Activated CD4-positive, alpha-beta T cell treated with anti-CD3 and anti-CD28 coated beads for 36 hours (primary cell): Measurements from ENCODE around the gene OR1A1. TPM values are rescaled to one million over a fixed set of nuclear protein-coding genes. Genes with fewer than 3 reads are reported as not detected.
"Not testable (repeated sequence)": the region's sequence is repeated elsewhere in the genome, so short reads cannot be mapped to it uniquely, and the experiment has no call there.

Experiments used
- ATAC-seq: fragments of 200-7000 bp; cut with Tn5 transposase; one replicate; pipeline ENCODE4 v1.10.0; 2021; ENCODE audit warnings: mild to moderate bottlenecking, moderate library complexity
- CTCF ChIA-PET: fragments of 350-600 bp; sonication (Branson Sonifier 250); formaldehyde crosslinking; loops from one replicate; lab custom pipeline; 2021; ENCODE audit warnings: antibody characterized with exemption; lab: Charles Lee
- POLR2A ChIA-PET: fragments of 350-600 bp; sonication (Branson Sonifier 250); formaldehyde crosslinking; loops from one replicate; lab custom pipeline; 2021; ENCODE audit warnings: antibody characterized with exemption, inconsistent platforms; lab: Charles Lee
- DNase-seq: peaks from one replicate; pipeline ENCODE4 v3.0.0-alpha.2; 2020
- H3K27ac Mint-ChIP-seq: one replicate; pipeline ENCODE4 v1.8.0; 2021; ENCODE audit warnings: mixed read lengths
- H3K27me3 Mint-ChIP-seq: one replicate; pipeline ENCODE4 v1.8.0; 2021; ENCODE audit warnings: mixed read lengths
- H3K36me3 Mint-ChIP-seq: one replicate; pipeline ENCODE4 v1.8.0; 2021; ENCODE audit warnings: low read depth, mixed read lengths
- H3K4me1 Mint-ChIP-seq: one replicate; pipeline ENCODE4 v1.8.0; 2021; ENCODE audit warnings: mixed read lengths
- H3K4me3 Mint-ChIP-seq: one replicate; pipeline ENCODE4 v1.8.0; 2021; ENCODE audit warnings: mild to moderate bottlenecking, moderate library complexity, mixed read lengths
- H3K9me3 Mint-ChIP-seq: one replicate; pipeline ENCODE4 v1.8.0; 2021; ENCODE audit warnings: low read depth, mixed read lengths
- intact Hi-C, 2 experiments: fragments of 100-400 bp; cut with DNase I in 1 of 2; cut with micrococcal nuclease in 1 of 2; formaldehyde crosslinking; loops; one replicate each; pipeline versions ENCODE4 v1.14.2 to v1.15.1; 2022 to 2024; cut with DNase I, micrococcal nuclease
- total RNA-seq, 2 experiments: library from RNA; stranded (reverse); gene quantifications; one replicate each; pipeline ENCODE4 v1.2.3, GENCODE V29; 2021

OR1A1 gene
- total RNA-seq, 2 experiments from 2014 or later = not detected

DNA sequence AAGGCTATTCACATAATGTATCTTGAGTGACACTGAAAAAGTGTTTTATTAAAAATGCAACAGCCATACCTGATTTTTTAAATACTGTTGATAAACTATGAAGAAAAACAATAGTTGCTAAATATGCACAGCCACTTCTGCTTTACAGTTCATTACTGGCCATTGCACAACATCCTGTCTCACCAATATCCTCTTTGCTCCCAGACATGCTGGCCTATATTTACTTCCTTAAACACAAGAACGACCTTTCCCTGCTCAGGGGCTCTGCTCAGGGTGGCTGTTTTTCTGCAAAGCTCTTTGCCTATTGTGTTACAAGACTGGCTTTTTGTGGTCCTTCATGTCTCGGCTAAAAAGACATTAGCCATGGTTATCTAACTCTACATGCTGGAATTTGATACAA lies 31.2 kb downstream of the OR1A1 start:
- POLR2A ChIA-PET, H3K27ac Mint-ChIP-seq, CTCF ChIA-PET, DNase-seq, ATAC-seq, H3K27me3 Mint-ChIP-seq, H3K36me3 Mint-ChIP-seq, H3K9me3 Mint-ChIP-seq, intact Hi-C loops, H3K4me3 Mint-ChIP-seq, H3K4me1 Mint-ChIP-seq: not testable (repeated sequence)

GRCh38 chr17:3241044-3241443 lies 33.6 kb downstream of the OR1A1 start:
- POLR2A ChIA-PET, H3K4me1 Mint-ChIP-seq, H3K9me3 Mint-ChIP-seq, ATAC-seq, H3K27me3 Mint-ChIP-seq, DNase-seq, H3K4me3 Mint-ChIP-seq, H3K36me3 Mint-ChIP-seq, CTCF ChIA-PET, H3K27ac Mint-ChIP-seq, intact Hi-C loops: not testable (repeated sequence)

DNA sequence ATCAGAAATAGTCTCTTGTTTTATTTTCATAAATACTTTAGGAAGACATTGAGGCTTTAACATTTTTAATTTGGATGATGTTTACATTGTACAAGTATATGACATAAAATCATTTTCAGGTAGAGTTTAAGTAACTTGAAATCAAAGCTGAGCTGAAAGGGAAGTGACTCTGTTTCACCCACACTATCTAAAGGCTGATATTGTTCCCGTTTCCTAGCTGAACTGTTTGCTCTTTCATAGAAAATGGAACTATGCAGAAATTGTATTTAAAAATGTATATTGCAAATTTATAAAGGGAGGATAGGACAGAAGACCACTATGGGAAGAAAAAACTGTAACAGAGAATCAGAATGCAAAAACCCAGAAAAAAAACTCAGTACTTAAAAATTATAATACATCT lies 37.4 kb downstream of the OR1A1 start:
- POLR2A ChIA-PET, H3K36me3 Mint-ChIP-seq, H3K27ac Mint-ChIP-seq, H3K27me3 Mint-ChIP-seq, CTCF ChIA-PET, DNase-seq, H3K4me1 Mint-ChIP-seq, H3K9me3 Mint-ChIP-seq, intact Hi-C loops, ATAC-seq, H3K4me3 Mint-ChIP-seq: not testable (repeated sequence)

GRCh38 chr17:3249013-3249412 lies 41.5 kb downstream of the OR1A1 start:
- ATAC-seq, H3K4me3 Mint-ChIP-seq, H3K36me3 Mint-ChIP-seq, CTCF ChIA-PET, H3K27ac Mint-ChIP-seq, DNase-seq, H3K27me3 Mint-ChIP-seq, POLR2A ChIA-PET, intact Hi-C loops, H3K9me3 Mint-ChIP-seq, H3K4me1 Mint-ChIP-seq: not testable (repeated sequence)

GRCh38 chr17:3256575-3256974 lies 49.1 kb downstream of the OR1A1 start:
- Mint-ChIP-seq H3K27me3 (peaks cover 3% of the 10 kb centered on the region), H3K27ac (no peak overlapping the region), H3K9me3 (peaks cover 2% of the 10 kb centered on the region), H3K36me3 (no peaks in the 10 kb centered on the region), H3K4me3 (no peak overlapping the region), H3K4me1 (no peaks in the 10 kb centered on the region)
- intact Hi-C loops = no loop called here
- no peak for ATAC-seq
- no peak for DNase-seq
- ChIA-PET CTCF (interaction anchor here (0.7 kb wide), 1 partner anchor 339 kb away, joined by 3 read pairs; no protein-coding TSS in a partner anchor), POLR2A (no interaction called here)

DNA sequence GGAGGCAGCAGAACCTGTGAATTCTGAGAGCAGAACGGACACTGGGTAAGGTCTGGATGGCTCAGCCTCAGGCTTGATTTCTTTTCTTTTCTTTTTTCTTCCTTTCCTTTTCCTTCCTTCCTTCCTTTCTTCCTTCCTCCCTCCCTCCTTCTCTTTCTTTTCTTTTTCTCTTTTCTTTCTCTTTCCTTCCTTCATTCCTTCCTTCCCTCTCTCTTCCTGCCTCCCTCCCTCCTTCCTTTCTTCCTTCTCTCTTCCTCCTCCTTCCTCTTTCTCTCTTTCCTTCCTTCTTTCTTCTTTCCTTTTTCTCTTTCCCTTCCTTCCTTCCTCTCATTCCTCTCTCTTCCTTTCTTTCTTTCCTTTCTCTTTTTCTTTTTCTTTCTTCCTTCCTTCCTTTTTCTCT lies 52.7 kb downstream of the OR1A1 start:
- no peak for DNase-seq
- Mint-ChIP-seq H3K36me3 (no peaks in the 10 kb centered on the region), H3K4me3 (no peak overlapping the region), H3K27me3 (peaks cover 3% of the 10 kb centered on the region), H3K4me1 (no peaks in the 10 kb centered on the region), H3K27ac (no peak overlapping the region), H3K9me3 (no peaks in the 10 kb centered on the region)
- POLR2A ChIA-PET = no interaction called here
- CTCF ChIA-PET = no interaction called here
- ATAC-seq = no peak
- intact Hi-C loops = no loop called here

- intact Hi-C loops = no loop called here
- Mint-ChIP-seq H3K27me3 (peaks cover 3% of the 10 kb centered on the region), H3K36me3 (no peaks in the 10 kb centered on the region), H3K9me3 (no peaks in the 10 kb centered on the region), H3K4me1 (no peaks in the 10 kb centered on the region), H3K27ac (no peak overlapping the region), H3K4me3 (no peak overlapping the region)
- no peak for ATAC-seq
- CTCF ChIA-PET = interaction anchor here (0.7 kb wide), 1 partner anchor 68 kb away, joined by 3 read pairs; no protein-coding TSS in a partner anchor
- DNase-seq = no peak
- POLR2A ChIA-PET = no interaction called here
Measured at GRCh38 chr17:3260600-3260999, 53.1 kb downstream of the OR1A1 start.

Other genes with a start within 250 kb of the OR1A1 start
- gene OR1D5, start 144.1 kb upstream of the OR1A1 start, total RNA-seq = not detected
- gene OR1D2, start 103.2 kb upstream of the OR1A1 start, total RNA-seq = not detected
- not detected for gene OR1G1, start 80.1 kb upstream of the OR1A1 start, total RNA-seq
- not detected for gene OR1A2, start 10.1 kb upstream of the OR1A1 start, total RNA-seq
- under 1 TPM; 0.25 to 0.56 TPM for gene OR3A1, start 90.7 kb downstream of the OR1A1 start, total RNA-seq
- gene OR3A2, start 178.6 kb downstream of the OR1A1 start, total RNA-seq = 1 to 10 TPM; 2.5 to 3.5 TPM
- not detected for gene OR1E1, start 190.7 kb downstream of the OR1A1 start, total RNA-seq
- not detected for gene OR3A3, start 203.7 kb downstream of the OR1A1 start, total RNA-seq
- gene OR1E2, start 226.2 kb downstream of the OR1A1 start, total RNA-seq = not detected